Measurements from ENCODE around the gene DUS1L. TPM values are rescaled to one million over a fixed set of nuclear protein-coding genes. Genes with fewer than 3 reads are reported as not detected.
A peak's percentile ranks its signal among the peaks of the same experiment; 100 is the strongest.

The DUS1L gene
- total RNA-seq (10 to 100 TPM; 34.1 to 96.4 (median 43.1) TPM), polyA plus RNA-seq (100 to 1,000 TPM in 1 of 2 donors, 10 to 100 TPM in 1; 85.2 to 191 TPM)
- long read RNA-seq, donor 1, partial matches to known transcripts: 13 of 263 reads
- long read RNA-seq, donor 1, other reads (novel, unspliced or antisense): 245 of 263 reads
- long read RNA-seq, donor 2, partial matches to known transcripts: 9 of 231 reads
- long read RNA-seq, donor 2, other reads (novel, unspliced or antisense): 222 of 231 reads
- long read RNA-seq, donor 3, partial matches to known transcripts: 1 of 14 reads
- long read RNA-seq, donor 3, other reads (novel, unspliced or antisense): 13 of 14 reads

GRCh38 chr17:82065638-82066303 is at the start of gene DUS1L:
Gene DUS1L, minus strand, starts transcription at chr17:82065804. Its CDS starts 745 bp downstream, at chr17:82065059.
- intact Hi-C loops (cut with DNase I): no loop called here
- peak within 1 kb of the TSS; percentile 61 to 100 (median 94) for H3K4me3 ChIP-seq
- no peaks in the 10 kb centered on the region for H3K9me3 ChIP-seq
- peaks cover 17 to 31% (median 23%) of the 10 kb centered on the region in 9 donors for H3K4me1 ChIP-seq
- DNase-seq (peak; percentile 48 to 77), ATAC-seq (peak; percentile 74 to 87 (median 84))
- no peaks in the 10 kb centered on the region for H3K27me3 ChIP-seq
- no peak for TF ChIP-seq CTCF (IDR thresholded peaks at IDR 0.05)
- H3K27ac ChIP-seq: peak within 1 kb of the TSS; percentile 71 to 97 (median 88)
- WGBS, 2 donors: 10% methylated on average over 87 to 88 of the region's 88 CpGs
- H3K36me3 ChIP-seq: peaks cover 0 to 34% (median 9%) of the 10 kb centered on the region in 9 donors

- 94 to 95% methylated on average over 9 of the region's 9 CpGs for WGBS, 2 donors
- Histone ChIP-seq H3K36me3 (peaks cover 0 to 31% (median 0%) of the 10 kb centered on the region in 9 donors), H3K9me3 (no peaks in the 10 kb centered on the region), H3K4me1 (no peaks in the 10 kb centered on the region), H3K27ac (no peak overlapping the region), H3K27me3 (no peaks in the 10 kb centered on the region), H3K4me3 (no peak overlapping the region)
- DNase-seq (no peak), ATAC-seq (no peak)
- intact Hi-C loops (cut with DNase I): no loop called here
- no peak for TF ChIP-seq CTCF (IDR thresholded peaks at IDR 0.05)
Measured at GRCh38 chr17:82114872-82115271, 49.3 kb upstream of the DUS1L start.

- intact Hi-C loops (cut with DNase I): no loop called here
- ATAC-seq: no peak
- Histone ChIP-seq H3K36me3 (peaks cover 0 to 31% (median 0%) of the 10 kb centered on the region in 9 donors), H3K4me1 (no peaks in the 10 kb centered on the region), H3K9me3 (no peaks in the 10 kb centered on the region), H3K27me3 (no peaks in the 10 kb centered on the region), H3K4me3 (no peak overlapping the region), H3K27ac (no peak overlapping the region)
- DNase-seq: no peak
- 94 to 96% methylated on average over 10 of the region's 10 CpGs for WGBS, 2 donors
- no peak for TF ChIP-seq CTCF (IDR thresholded peaks at IDR 0.05)
Measured at GRCh38 chr17:82114447-82114846, 48.8 kb upstream of the DUS1L start.

- intact Hi-C loops (cut with DNase I): no loop called here
- Histone ChIP-seq H3K36me3 (peaks cover 0 to 31% (median 0%) of the 10 kb centered on the region in 9 donors), H3K27me3 (no peaks in the 10 kb centered on the region), H3K4me1 (no peaks in the 10 kb centered on the region), H3K27ac (no peak overlapping the region), H3K4me3 (no peak overlapping the region), H3K9me3 (no peaks in the 10 kb centered on the region)
- DNase-seq (no peak), ATAC-seq (no peak)
- no peak for TF ChIP-seq CTCF (IDR thresholded peaks at IDR 0.05)
- 92 to 93% methylated on average over 13 of the region's 13 CpGs for WGBS, 2 donors
Measured at GRCh38 chr17:82113941-82114340, 48.3 kb upstream of the DUS1L start.
